Ecto neural progenitor cell (in vitro differentiated cells): ENCODE results near the gene ESPL1.

Experiments
- DNase-seq: peaks from one replicate; pipeline ENCODE4 v3.0.0-alpha.2; 2018; ENCODE audit warnings: low spot score

The ESPL1 gene

GRCh38 chr12:53336181-53336681, 68.1 kb downstream of the ESPL1 start, which contains the start of gene SP7:
SP7 (minus strand) TSS chr12:53336354; CDS start chr12:53335646, 708 bp downstream.
- no peak for DNase-seq

GRCh38 chr12:53338017-53338416, 69.9 kb downstream of the ESPL1 start:
- DNase-seq, result no peak

- DNase-seq, result no peak
Measured at GRCh38 chr12:53338916-53339315, 70.8 kb downstream of the ESPL1 start.

- DNase-seq, result no peak
Measured at GRCh38 chr12:53340398-53340797, 72.3 kb downstream of the ESPL1 start.
